GM19468 (cell line): Measurements from ENCODE around the gene TCF4.

ENCODE experiments used
- ATAC-seq: cut with Tn5 transposase; IDR thresholded peaks from one replicate; pipeline ENCODE4 v1.9.1; 2021; ENCODE audit warnings: mild to moderate bottlenecking, moderate library complexity, moderate number of reproducible peaks; ENCODE audit not compliant: unreplicated experiment; ENCODE audit errors: extremely low read depth

The TCF4 gene

DNA sequence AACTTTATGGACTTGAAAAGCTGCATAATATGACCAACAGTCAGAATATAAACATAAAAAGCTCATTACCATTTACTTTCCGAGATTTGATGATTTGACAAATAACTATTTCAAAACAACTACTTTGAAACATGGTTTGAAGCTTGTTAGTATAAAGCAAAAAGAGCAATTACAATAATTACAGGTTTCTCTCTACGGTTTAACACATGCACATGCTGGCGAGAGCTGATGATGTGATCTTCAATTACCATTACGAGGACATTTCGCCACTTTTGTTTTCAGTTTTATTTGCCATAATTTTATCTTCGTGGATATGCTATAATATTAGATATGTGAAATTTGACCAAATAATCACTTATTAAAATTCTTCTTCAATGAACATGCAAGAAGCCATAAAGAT is 270.1 kb downstream of the TCF4 start:
- ATAC-seq, result no peak

DNA sequence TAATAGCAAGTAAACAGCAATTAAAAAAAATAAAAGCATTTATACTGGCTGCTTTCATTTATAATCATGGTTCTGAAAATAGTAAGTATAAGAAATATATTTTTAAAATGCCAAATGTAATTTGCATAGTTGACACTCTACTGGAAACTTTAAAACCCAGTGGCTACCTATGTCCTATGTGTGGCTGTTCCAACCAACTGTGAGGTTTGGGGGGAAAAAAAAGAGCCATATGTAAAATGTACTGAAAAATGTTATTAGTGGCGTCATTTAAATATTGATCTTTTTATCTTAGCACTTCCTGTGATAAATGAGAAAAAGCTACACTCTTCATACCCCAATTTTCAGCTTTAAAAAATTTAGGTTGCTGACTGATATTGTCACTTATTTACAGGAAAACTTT is 270.7 kb downstream of the TCF4 start:
- ATAC-seq, result no peak

GRCh38 chr18:55316486-55317184 is 271.4 kb downstream of the TCF4 start:
- no peak for ATAC-seq

DNA sequence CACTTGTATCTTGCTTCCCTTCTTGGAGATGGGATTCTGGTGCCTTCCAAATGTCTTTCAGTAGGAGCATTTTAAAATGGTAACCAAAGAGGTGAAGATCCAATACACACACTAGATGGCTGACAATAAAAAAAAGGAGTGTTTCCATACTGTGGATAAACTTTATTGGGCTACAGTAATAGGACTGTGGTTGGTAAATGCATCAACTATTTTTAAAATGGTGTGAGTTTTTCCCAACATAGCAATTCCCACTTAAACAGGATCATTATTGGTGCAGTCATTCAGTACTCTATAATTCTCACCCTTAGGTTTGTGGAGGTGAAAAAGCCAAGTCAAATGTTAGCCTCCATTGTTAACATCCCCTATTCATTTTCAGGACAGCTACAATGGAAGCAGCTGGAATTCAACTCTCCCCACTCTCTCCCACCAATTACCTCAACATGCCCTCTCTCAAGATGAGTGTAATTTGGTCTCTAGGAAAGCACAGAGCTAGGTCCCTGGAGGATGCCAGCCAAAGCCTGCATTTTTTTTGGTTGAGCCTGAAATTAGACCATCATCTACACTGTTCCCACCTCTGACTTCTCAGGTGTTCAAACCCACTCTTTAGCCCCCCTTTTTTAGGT is 273.3 kb downstream of the TCF4 start:
- no peak for ATAC-seq

DNA sequence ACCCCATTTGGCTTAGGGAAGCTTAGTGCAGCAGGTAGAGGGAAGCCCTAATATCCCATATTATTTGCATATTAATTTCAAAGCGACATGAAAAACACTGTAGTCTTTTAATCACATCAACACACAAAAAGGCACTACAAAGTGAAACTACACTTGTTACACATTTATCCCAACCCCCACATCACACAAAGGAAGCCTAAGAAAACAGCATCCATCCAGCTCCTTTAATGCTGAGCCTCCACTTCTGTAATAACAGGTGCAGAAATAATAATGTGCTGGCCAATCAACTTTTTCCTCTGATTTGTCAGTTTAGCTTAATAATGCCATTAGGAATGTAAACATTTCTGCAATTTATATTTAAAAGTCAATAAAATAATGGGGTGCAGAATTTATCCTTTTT is 274.0 kb downstream of the TCF4 start:
- no peak for ATAC-seq

DNA sequence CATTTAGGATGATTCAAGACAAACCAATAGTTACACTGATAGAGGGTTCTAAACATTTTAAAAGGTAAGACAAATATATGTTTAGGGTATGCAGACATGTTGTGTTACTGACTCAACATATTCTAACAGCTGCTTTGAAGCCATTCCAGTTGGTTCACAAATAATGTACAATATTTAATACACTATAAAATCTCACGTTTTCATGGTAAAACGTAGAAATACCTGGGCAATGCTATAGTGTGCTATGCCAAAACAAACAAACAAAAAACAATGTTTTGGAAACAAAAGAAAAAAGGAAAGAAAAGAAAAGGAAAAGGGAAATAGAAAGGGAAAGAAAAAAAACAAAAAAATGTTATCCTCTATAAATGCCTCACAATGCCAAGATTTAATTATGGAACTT is 277.1 kb downstream of the TCF4 start:
- no peak for ATAC-seq

GRCh38 chr18:55310044-55310676 is 277.8 kb downstream of the TCF4 start:
- ATAC-seq, result no peak

DNA sequence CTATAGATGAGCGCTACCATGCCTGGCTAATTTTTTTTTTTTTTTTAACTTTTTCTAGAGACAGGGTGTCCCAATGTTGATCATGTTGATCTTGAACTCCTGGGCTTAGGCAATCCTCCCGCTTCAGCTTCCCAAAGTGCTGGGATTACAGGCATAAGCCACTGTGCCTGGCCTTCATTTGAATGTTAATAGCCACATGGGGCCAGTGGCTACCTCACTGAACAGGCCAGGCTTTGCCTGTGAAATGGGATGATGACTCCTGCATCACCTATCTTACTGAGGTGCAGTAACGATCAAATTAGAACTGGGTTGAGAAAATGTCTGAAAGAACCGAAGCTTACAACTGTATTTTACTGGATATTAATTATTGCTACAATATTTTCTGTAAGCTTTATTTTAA is 278.7 kb downstream of the TCF4 start:
- ATAC-seq, result no peak

DNA sequence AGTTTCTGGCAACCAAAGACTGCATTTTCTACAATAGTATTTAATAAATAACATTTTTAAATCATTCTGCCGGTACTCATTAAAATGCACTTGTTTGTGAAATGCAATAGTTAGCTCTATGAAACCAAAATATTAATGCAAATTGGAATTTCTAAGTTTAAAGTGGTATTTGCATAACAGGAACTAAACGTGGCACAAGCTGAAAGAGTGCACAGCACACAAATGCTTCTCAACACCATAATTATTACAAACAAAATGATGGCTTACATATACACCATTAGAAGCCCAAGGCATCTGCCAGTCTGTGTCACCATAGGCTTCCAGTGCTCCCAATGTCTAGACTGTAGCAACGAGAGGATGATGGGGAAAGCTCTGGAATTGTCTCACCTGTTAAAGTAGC is 280.5 kb downstream of the TCF4 start:
- peak; percentile 45 for ATAC-seq

GRCh38 chr18:55306359-55307024 is 281.5 kb downstream of the TCF4 start:
- no peak for ATAC-seq

- ATAC-seq, result no peak
Measured at GRCh38 chr18:55302167-55302833, 285.7 kb downstream of the TCF4 start.

DNA sequence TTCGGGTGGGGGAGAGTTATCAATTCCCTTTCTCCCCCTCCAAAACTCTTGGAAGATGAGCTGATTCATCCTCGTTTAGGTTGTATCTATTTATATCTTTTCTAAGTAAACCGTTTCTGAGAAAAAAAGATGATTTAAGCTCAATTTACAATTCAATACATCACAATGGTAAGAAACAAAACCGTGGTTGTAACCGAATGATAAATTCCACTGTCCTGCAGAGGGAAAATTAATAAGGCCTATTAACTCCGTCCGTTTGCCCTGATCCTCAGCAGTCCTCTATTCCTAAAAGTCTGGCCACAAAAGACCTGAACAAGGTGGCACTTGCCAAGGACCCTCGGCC is 286.2 kb downstream of the TCF4 start:
- ATAC-seq, result no peak

DNA sequence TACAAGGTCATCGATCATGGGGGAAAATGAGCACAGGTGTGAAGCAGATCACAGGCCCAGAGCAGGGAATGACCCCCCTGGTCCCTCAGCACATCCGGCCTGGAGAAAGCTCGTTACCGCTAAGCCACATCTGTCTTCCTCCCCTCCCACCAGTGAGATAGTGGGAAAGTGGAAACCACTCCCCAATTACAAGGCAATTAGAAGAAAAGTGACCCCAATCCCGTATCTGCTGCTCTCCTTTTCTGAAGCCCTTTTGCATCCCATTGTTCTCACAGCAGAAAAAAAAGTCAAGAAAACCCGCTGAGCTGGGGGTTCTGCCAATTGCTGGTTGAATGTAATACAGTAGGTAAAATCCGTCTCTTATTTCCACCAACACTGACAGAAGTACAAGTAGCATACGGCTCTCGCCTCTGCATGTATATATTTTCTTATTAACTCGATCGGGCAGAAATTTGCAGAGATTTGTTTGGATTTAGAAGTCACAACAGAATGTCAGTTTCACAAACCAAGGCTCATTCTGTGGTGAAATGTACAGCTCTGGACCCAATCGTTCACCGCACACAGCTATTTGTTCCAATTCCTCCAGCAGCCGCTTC is 287.0 kb downstream of the TCF4 start:
- no peak for ATAC-seq

DNA sequence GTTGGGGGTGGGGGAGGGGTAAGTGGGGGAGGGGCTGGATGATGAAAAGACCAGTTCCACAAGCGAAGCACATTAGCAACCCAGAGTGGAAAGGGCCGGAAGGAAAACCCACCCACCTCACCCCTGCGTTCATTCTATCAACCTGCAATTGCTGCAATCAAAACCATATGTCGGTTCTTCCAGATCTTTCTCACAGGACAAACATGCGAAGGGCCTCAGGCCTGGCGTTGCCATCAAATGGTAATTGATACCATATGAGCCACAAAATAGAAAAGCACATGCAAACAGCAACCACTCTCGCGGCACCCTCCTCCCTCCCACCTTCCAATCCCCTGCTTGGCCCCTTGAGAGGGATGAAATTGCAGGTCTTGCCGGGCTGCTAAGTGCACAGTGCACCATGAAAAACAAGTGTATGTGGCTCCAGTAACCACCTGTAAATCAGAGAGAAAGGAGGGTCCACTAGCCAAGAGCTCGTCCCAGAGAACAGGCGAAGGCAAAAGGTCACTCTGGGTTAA is 287.5 kb downstream of the TCF4 start:
- ATAC-seq, result no peak

- no peak for ATAC-seq
Measured at GRCh38 chr18:55296778-55297177, 291.2 kb downstream of the TCF4 start.

GRCh38 chr18:55296115-55296514 is 291.9 kb downstream of the TCF4 start:
- no peak for ATAC-seq

- ATAC-seq, result no peak
Measured at GRCh38 chr18:55290898-55291297, 297.1 kb downstream of the TCF4 start.

GRCh38 chr18:55289775-55290174 is 298.2 kb downstream of the TCF4 start:
- ATAC-seq, result no peak

- no peak for ATAC-seq
Measured at GRCh38 chr18:55289048-55289447, 298.9 kb downstream of the TCF4 start.
